ENCODE results near the gene RNF222. TPM values are rescaled to one million over a fixed set of nuclear protein-coding genes. Genes with fewer than 3 reads are reported as not detected.
A peak's percentile ranks its signal among the peaks of the same experiment; 100 is the strongest.
"Not testable (repeated sequence)": the region's sequence is repeated elsewhere in the genome, so short reads cannot be mapped to it uniquely, and the experiment has no call there.

Gene RNF222
- total RNA-seq, 2 donors from 2014 or later, result not detected

DNA sequence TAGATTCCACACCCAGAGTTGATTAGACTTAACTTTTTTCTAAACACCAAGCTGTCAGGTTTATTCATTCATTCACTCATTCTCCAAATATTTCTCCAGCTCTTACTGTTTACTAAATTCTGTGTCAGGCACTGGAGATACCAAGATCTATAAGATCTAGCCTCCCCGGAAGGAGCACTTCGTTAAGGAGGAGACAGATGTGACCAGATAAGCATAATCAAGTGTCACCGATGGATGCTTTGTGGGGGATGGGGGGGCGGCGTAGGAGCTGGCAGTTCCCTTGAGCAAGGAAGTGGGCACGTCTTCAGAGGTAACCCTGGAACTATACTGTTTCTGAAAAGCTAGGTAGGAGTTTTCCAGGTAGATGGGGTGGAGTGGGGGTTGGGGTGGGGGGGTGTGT is 10.8 kb downstream of the RNF222 start:
- no peak for ATAC-seq
- intact Hi-C loops (cut with DNase I), result no loop called here
- DNase-seq, result no peak

DNA sequence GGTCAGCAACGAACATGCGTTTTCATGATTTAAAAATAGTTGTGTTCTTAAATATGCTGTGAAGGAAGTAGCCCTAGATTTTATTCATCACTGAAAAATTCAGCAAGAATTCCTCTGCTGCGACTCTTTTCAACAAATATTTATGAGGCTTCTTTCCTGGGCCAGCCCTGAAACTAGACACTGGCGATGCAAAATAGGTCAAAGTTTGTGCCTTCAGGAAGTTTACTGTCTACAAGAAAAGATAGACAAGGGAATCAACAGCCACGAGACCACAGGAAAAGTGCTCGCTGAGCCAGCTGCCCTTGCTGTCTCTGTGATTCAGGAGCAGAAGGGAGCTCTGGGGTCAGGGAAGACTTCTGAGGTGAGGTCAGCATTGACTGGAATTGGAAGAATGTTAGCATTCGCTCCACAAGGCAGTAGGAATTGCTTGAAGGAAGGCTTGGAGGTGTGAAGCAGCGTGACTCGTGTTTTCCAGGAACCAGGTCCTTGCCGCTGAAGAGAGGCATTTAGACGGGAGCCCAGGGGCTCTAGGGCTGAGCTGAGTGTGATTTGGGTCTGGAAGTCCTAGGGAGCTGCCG is 12.7 kb downstream of the RNF222 start:
- DNase-seq (no peak), ATAC-seq (no peak)
- intact Hi-C loops (cut with DNase I), result no loop called here

DNA sequence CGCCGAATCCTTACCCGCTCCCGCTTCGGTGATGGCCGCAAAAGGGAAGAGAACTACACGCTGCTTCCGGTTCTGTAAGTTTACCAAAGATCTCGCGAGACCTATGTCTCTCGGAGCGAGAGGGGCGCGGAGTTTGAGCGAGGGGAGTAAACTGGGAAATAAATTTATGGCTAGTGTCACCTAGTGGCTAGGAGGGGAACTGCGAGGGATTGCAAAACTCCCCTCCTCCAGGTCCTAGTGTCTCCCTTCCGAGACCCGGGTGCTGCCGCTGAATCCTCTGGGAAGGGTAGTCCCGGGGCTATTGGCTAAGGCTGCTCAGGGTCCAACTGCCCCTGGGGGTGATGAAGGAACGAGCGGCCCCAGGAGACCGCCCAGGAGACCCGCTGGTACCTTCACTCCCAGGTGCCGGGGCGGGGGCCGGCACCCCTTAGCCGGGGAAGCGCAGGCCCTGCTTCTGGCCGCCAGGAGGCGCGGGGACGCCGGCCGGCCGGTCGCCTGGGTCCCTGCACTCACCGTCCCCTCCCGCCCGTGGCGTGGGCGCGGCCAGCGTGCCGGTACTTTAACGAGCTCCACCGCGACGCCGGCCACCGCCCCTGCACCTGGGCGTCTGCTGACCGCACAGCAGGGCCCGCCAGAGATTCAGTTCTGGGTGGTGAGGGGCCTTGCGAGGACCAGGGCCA is 14.3 kb downstream of the RNF222 start, which contains the start of gene RPL26:
RPL26 (minus strand) TSS at position 51 of the 680 bp plus-strand sequence. CDS start 883 bp downstream, outside the sequence.
- intact Hi-C loops (cut with DNase I), result no loop called here
- DNase-seq, result peak; percentile 95
- ATAC-seq, result peak; percentile 91 to 94

DNA sequence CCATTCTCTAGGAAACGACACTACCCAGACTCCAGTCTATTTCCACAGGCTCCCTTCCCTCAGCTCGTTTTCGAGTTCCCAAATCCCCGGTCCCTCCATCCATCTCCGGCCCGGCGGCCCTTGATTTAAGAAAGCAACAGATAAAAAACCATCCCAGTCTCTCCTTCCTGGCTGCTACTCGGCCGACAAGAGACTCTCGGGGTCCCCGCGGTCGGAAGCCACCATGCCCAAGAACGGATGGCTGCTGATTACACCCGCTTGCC is 14.8 kb downstream of the RNF222 start:
- peak; percentile 0 to 4 for ATAC-seq
- intact Hi-C loops (cut with DNase I), result no loop called here

DNA sequence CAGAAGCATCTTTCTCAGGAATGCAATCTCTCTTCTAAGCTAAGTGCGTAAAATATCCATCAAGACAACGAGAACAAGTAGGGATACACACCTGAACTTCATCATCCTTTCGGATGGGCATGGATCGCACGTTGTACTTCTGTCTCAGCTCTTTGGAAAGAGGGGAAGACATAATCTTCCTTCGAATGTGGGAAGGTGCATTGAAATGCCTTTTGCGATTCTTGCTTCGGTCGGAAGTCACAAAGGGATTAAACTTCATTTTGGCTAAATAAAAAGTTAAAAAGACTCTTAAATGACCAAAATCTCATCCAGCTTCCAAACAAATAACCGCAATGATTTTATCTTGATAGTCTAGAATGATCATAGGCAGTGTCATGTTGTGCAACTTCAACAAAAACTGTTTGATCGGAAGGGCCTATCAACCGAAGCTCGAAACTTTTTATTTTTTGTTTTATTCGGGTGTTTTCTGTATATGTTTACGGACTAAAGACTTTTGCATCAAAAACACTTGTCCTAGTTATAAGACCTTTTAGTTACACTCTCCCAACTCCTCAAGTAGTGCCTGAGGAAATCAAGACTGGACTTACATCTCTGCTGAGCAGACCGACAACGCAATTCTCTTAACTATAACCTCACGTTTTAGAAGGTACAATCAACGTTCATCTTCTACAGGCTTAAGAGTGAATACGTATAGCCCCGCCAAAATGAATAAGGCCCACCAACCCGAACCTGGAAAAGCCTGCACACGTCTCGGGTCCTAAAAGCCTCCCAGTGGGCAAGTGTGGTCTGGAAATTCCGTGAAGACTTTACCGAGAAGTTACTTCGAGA is 15.4 kb downstream of the RNF222 start:
- DNase-seq (no peak), ATAC-seq (no peak)
- intact Hi-C loops (cut with DNase I), result no loop called here

More for the DNA sequence above, 14.8 kb downstream of the RNF222 start:
- DNase-seq, result no peak

DNA sequence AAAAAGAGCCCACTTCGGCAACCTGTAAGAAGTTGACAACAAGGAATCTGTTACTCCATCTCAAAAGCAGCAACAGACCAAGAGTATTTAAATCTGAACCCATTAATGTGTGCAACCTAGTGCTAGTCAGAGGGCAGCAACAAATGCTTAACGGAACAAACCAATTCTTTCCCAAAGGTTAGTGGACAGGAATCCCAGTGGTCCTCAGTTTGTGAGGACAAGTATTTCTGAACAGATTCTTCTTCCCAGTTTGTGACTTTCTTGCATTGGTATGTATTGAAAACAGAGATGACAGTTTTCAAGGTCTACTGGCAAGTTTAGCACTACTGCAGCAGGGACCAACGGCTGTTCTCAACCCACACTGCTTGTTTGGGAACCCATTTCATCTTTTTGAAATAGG is 17.6 kb downstream of the RNF222 start:
- ATAC-seq (no peak), DNase-seq (no peak)
- intact Hi-C loops (cut with DNase I), result no loop called here

DNA sequence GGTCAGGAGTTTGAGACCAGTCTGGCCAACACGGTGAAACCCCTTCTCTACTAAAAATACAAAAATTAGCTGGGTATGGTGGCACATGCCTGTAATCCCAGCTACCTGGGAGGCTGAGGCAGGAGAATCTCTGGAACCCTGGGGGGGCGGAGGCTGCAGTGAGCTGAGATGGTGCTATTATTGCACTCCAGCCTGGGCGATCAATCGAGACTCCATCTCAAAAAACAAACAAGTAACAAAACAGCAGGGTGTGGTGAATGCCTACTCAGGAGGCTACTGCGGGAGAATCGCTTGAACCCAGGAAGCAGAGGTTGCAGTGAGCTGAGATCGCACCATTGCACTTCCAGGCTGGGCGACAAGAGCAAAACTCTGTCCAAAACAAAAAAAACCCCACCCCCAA is 19.5 kb downstream of the RNF222 start:
- intact Hi-C loops (cut with DNase I), result loop anchor here in 1 of 2 donors (5.0 kb wide), 1 partner anchor 66 kb away; the partner anchor contains the start of gene ARHGEF15
- not testable (repeated sequence) for ATAC-seq, DNase-seq

DNA sequence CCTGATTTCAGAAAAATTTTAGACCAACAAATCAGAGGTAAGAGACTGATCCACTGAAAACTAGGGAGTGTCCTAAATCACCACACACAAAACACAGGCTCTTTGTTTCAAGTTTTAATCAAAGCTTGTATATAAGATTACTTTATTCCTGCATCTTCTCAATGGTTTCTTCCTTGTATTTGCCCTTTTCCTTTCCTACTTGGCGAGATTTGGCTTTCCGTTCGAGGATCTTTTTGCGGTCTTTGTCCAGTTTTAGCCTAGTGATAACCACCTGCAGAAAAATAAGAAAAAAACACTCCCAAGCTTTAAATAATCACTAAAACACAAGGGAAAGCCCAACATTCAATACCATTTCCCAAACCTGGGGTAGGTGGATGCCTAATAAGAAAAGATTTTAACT is 20.2 kb downstream of the RNF222 start:
- intact Hi-C loops (cut with DNase I), result loop anchor here in 1 of 2 donors (5.0 kb wide), 1 partner anchor 65 kb away; the partner anchor contains the start of gene ARHGEF15
- DNase-seq (no peak), ATAC-seq (no peak)

DNA sequence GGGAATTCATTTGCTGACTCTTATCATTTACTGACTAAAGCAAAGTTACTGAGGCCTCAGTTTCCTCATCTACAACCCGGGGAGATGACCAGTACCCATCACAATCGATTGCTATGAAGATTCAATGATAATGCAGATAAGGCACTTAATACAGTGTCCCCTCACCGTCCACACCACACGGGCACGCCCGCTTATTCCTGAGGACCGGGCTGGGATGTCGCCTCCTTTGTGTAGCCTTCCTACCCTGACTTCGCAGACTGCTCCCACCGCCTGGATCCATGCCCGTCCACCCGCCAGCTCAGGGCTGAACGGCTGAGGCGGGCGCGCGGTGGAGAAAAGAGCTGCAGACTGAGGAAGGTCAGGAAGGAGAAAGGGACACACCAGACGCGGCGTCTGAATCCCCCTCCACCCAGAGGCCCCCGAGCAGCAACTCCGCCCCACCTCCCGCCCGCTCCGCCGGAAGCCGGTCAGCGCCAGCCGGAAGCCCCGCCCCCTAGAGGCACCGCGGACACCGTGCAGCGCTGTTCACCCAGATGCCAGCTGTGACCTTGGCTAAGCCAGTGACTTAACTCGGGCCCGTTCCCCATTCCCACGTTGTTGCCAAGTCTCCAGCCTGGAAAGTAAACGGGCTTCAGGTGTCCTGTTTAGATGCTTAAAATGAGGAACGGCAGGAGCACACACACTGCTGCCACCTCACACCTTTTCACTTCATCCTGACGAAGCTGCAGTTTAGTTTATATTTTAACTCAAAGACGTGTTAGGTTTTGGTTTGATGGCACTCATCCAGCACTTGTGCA is 21.2 kb downstream of the RNF222 start, which contains the start of gene KRABD2:
KRABD2 (minus strand) TSS at position 434 of the 797 bp plus-strand sequence.
- intact Hi-C loops (cut with DNase I), result loop anchor here in 1 of 2 donors (5.0 kb wide), 1 partner anchor 64 kb away; the partner anchor contains the start of gene ARHGEF15
- ATAC-seq, result peak; percentile 98
- peak; percentile 93 for DNase-seq

DNA sequence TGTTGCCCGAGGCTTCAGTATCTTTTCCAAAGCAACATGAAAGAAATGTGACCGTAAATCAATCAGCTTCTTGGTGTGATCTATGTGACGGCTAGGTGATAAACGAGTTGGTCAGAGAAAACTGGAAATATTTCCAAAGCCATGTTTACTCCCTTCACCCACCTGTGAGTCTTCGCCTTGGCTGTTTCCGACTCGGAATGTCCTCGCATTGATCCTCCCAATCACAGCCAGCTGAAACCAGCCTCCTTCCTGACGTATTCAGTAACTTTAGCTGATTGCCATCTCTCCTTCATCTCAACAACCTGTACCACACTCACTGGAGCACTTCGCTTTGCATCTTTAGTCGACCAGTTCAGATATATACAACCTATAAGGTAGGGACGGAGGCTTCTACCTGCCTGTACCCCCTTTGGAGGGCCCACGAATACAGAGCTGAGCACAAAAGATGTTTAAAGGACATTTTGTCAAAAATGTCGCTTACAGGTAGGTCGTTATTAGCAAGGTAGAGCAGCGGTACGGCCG is 21.8 kb downstream of the RNF222 start:
- DNase-seq, result no peak
- peak; percentile 12 to 13 for ATAC-seq
- intact Hi-C loops (cut with DNase I), result loop anchor here in 1 of 2 donors (5.0 kb wide), 1 partner anchor 63 kb away; the partner anchor contains the start of gene ARHGEF15

DNA sequence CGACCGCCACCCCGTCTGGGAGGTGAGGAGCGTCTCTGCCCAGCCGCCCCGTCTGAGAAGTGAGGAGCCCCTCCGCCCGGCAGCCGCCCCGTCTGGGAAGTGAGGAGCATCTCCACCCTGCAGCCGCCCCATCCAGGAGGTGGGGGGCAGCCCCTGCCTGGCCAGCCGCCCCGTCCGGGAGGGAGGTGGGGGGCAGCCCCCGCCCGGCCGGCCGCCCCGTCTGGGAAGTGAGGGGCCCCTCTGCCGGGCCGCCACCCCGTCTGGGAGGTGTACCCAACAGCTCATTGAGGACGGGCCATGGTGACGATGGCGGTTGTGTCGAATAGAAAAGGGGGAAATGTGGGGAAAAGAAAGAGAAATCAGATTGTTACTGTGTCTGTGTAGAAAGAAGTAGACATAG is 23.8 kb downstream of the RNF222 start:
- DNase-seq; intact Hi-C loops (cut with DNase I): not testable (repeated sequence)

DNA sequence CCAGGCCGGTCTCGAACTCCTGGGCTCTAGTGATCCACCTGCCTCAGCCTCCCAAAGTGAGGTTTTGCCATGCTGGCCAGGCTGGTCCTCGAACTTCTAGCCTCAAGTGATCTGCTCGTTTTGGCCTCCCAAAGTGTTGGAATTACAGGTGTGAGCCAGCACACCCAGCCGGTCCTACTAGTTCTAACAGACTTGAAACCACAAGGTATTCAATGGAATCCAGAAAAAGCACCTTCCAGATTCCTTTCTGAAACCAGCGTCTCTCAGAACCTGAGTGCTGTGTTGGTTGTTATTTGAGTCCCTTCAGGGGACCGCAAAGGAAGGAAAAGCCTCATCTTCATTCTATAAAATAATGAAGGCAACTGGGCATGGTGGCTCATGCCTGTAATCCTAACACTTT is 25.2 kb downstream of the RNF222 start:
- intact Hi-C loops (cut with DNase I), result no loop called here
- no peak for DNase-seq
- no peak for ATAC-seq

More for the DNA sequence above, 23.8 kb downstream of the RNF222 start:
- ATAC-seq, result not testable (repeated sequence)

DNA sequence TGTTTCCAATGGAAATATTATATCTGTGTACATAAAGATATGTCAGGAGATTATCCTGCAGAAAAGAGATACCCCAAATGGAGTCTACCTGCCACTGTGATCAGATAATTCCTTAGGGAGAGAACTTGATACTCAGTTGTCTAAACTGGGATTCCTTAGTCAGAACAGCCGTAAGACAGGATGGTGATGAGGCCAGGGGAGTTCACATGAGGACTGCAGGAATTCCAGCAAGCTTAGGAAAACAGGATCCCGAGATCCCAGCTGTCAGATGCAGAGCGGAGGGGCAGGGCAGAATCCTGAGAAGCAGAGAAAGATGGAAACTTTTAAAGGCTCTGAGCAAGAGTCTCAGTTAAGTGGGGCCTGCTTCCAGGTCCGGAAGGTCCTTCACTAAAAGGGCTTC is 25.8 kb downstream of the RNF222 start:
- intact Hi-C loops (cut with DNase I), result no loop called here
- ATAC-seq (no peak), DNase-seq (no peak)

DNA sequence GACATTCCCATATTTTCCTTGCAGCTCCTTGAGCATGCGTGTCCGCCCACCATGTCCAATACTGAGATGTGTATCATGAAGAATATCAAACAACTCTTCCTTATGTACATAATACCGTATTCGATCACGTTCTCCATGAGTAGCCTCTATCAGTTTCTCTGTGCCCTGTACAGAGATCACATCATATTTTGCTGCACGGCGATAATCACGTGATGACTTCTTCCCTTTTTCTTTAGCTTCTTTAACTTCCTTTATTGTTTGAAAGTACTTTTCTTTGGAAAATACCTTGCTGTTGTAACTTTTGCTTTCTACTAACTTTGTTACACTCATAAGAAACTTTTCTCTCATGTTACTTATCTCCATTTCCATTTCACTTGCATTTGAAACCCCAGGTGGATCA is 27.7 kb downstream of the RNF222 start:
- no peak for ATAC-seq
- intact Hi-C loops (cut with DNase I), result no loop called here
- no peak for DNase-seq

DNA sequence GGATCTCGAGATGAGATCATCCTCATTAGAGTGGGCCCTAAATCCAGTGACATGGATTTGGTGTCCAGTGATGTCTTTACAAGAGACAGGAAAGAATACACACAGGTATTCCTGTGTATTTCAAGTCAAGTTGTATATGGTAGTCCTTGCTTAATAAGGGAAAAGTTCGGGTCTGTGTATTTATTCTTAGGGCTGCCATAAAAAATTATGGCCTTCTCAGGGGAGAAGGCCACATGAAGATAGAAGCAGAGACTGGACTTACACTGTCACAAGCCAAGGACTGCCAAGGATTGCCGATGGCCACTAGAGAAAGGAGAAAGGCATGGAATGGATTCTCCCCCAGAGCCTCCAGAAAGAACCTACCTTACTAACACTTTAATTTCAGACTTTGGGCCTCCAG is 29.4 kb downstream of the RNF222 start:
- intact Hi-C loops (cut with DNase I), result no loop called here
- no peak for DNase-seq
- ATAC-seq, result no peak

DNA sequence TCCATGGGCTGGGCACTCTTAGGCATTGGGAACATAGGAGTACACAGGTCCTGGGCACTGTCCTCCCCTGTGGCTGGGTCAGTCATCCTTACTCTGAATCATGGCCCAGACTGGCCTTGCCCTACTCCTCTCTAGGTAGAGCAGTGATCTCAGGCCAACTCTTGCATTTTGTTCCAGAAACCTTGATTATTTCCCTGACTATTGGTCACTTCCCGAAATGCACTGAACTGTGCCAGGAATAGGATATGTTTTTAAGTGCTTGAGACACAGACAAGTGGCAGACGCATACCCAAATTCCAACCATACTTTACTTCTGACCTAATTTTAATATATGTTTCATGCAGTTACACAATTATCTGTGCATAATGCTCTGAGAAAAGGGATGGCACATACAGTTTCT is 31.4 kb downstream of the RNF222 start:
- intact Hi-C loops (cut with DNase I), result no loop called here
- DNase-seq, result peak; percentile 29
- ATAC-seq, result peak; percentile 32 to 55

DNA sequence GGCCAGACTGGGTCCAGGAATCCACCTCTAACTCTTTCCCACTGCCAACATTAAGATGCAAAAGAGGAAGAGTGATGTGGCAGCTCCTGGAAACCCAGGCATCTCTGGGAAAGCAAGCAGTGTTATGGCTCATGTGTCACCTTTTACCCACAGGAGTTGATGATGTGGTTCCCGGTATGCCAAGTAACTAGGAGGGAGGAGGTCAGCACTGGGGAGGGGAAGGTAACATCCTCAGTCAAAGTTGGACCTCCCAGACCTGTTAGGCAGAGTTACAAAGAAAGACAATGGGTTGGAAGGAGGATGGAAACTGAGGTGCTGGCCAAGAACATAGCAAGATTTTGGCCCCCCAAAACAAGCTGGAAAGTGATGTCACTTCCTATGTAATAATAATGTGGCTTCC is 32.5 kb downstream of the RNF222 start:
- ATAC-seq (peak; percentile 56 to 62), DNase-seq (no peak)
- intact Hi-C loops (cut with DNase I), result no loop called here

DNA sequence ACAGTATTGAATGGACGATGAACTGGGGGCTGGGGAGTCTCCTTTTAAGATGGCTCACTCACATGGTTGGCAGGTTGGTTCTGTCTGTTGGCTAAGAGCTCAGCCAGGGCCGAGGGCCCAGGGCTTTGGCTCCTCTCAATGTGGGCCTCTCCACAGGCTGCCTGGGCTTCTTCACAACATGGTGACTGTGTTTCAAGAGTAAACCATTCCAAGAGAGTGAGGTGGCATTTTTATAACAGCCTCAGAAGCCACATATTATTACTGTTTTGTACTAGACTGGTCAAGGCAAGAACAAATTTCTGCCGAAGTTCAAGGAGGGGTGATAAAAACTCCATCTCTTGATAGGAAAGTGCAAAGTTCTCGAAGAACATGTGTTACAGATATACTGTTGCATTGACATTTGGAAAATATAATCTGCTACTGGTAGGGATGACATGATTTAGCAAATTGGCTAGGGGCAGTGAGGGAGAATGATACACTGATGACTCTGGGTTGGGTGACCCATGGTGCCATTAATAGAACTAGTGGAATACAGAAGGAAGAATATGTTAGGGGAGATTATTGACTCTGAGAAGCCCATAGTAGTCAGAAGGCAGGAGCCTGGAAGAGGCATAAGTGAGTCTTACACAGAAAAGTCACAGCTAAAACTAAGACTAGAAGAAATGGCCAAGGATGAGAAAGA is 34.8 kb downstream of the RNF222 start:
- ATAC-seq (no peak), DNase-seq (no peak)
- intact Hi-C loops (cut with DNase I), result no loop called here

All from left cardiac atrium (tissue), 4 donors.